ENCODE results near the gene AHNAK. TPM values are rescaled to one million over a fixed set of nuclear protein-coding genes. Genes with fewer than 3 reads are reported as not detected.

The AHNAK gene
- total and polyA plus RNA-seq, 8 donors: 176 to 636 (median 219) TPM

GRCh38 chr11:62439785-62440602 lies 106.6 kb downstream of the AHNAK start:
- ATAC-seq (peak; percentile 8), DNase-seq (peak in 1 of 4 donors; percentile 61)
- H3K4me1 ChIP-seq: peaks cover 11 to 45% of the 10 kb centered on the region in 2 donors
- H3K27ac ChIP-seq: peak overlapping the region; percentile 72 to 75
- intact Hi-C loops (cut with DNase I): no loop called here
- H3K9me3 ChIP-seq: no peaks in the 10 kb centered on the region
- no peak for TF ChIP-seq CTCF (IDR thresholded peaks at IDR 0.05)
- H3K27me3 ChIP-seq: peaks cover 0 to 9% of the 10 kb centered on the region in 2 donors
- no peak overlapping the region for H3K4me3 ChIP-seq
- no peaks in the 10 kb centered on the region for H3K36me3 ChIP-seq

- ATAC-seq (no peak), DNase-seq (no peak)
- Histone ChIP-seq H3K27me3 (no peaks in the 10 kb centered on the region), H3K4me1 (peaks cover 6 to 40% of the 10 kb centered on the region in 2 donors), H3K9me3 (no peaks in the 10 kb centered on the region), H3K36me3 (no peaks in the 10 kb centered on the region), H3K4me3 (no peak overlapping the region), H3K27ac (no peak overlapping the region)
- intact Hi-C loops (cut with DNase I): no loop called here
- no peak for TF ChIP-seq CTCF (IDR thresholded peaks at IDR 0.05)
Observed at GRCh38 chr11:62438641-62439040, 108.0 kb downstream of the AHNAK start.

GRCh38 chr11:62437616-62438015 lies 109.0 kb downstream of the AHNAK start:
- no peak for TF ChIP-seq CTCF (IDR thresholded peaks at IDR 0.05)
- Histone ChIP-seq H3K9me3 (no peaks in the 10 kb centered on the region), H3K4me3 (no peak overlapping the region), H3K4me1 (peaks cover 5 to 40% of the 10 kb centered on the region in 2 donors), H3K27ac (no peak overlapping the region), H3K36me3 (no peaks in the 10 kb centered on the region), H3K27me3 (no peaks in the 10 kb centered on the region)
- intact Hi-C loops (cut with DNase I): no loop called here
- DNase-seq: no peak
- no peak for ATAC-seq

GRCh38 chr11:62435846-62436660 lies 110.6 kb downstream of the AHNAK start:
- ATAC-seq: peak; percentile 31
- Histone ChIP-seq H3K4me3 (no peak overlapping the region), H3K4me1 (peaks cover 5 to 45% of the 10 kb centered on the region in 2 donors), H3K27me3 (no peaks in the 10 kb centered on the region), H3K36me3 (no peaks in the 10 kb centered on the region), H3K9me3 (no peaks in the 10 kb centered on the region), H3K27ac (no peak overlapping the region)
- intact Hi-C loops (cut with DNase I): no loop called here
- TF ChIP-seq CTCF (IDR thresholded peaks at IDR 0.05): no peak
- DNase-seq: no peak

GRCh38 chr11:62433904-62434276 lies 112.7 kb downstream of the AHNAK start:
- intact Hi-C loops (cut with DNase I): no loop called here
- H3K4me1 ChIP-seq: peaks cover 0 to 50% of the 10 kb centered on the region in 2 donors
- no peaks in the 10 kb centered on the region for H3K36me3 ChIP-seq
- H3K9me3 ChIP-seq: no peaks in the 10 kb centered on the region
- H3K27me3 ChIP-seq: no peaks in the 10 kb centered on the region
- peak overlapping the region in 1 of 2 donors; percentile 28 for H3K27ac ChIP-seq
- DNase-seq (no peak), ATAC-seq (peak; percentile 31)
- H3K4me3 ChIP-seq: no peak overlapping the region
- TF ChIP-seq CTCF (IDR thresholded peaks at IDR 0.05): no peak

Data from left lung (tissue), 10 donors.